AML-193 (cell line): Measurements from ENCODE around the gene PGLYRP1.

ENCODE experiments used
- DNase-seq, 2 experiments: peaks; one replicate each; lab custom pipeline; 2025; lab: John Stamatoyannopoulos, UW

The PGLYRP1 gene, protein sequence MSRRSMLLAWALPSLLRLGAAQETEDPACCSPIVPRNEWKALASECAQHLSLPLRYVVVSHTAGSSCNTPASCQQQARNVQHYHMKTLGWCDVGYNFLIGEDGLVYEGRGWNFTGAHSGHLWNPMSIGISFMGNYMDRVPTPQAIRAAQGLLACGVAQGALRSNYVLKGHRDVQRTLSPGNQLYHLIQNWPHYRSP

DNA sequence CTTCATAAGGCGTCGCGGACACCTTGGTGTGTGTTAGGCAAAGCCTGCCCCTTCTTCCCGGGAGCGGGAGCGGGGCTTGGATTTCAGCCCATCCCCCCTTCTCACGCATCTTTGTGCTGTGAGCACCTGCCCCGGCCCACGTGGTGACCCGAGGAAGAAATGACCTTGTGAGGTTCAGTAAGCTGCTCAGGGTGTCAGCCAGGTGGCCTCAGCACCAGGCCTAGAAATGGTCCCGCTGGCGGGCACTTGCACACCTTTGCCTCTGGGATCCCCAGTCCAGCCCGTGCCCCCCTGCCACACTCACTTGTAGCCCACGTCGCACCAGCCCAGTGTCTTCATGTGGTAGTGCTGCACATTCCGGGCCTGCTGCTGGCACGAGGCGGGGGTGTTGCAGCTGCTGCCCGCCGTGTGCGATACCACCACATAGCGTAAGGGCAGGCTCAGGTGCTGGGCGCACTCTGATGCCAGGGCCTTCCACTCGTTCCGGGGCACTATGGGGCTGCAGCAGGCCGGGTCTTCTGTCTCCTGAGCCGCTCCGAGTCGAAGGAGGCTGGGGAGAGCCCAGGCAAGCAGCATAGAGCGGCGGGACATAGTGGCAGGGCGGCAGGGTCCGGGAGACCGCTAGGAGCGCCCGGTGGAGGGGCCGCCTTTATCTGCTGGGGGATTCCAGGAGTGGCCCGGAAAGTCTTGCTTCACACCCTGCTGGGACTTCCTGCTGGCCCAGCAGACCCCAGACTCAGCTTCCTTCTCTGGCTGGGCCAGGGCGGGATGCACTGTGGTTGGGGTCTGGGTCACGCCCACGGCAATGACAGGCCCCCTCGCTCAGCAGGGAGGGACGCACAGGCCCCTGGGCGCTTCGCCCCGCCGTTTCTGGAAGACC is at the start of gene PGLYRP1:
Gene PGLYRP1 (minus strand): TSS at position 623 of the 880 bp plus-strand sequence. CDS start 32 bp downstream, at position 591.
- DNase-seq = no peak

DNA sequence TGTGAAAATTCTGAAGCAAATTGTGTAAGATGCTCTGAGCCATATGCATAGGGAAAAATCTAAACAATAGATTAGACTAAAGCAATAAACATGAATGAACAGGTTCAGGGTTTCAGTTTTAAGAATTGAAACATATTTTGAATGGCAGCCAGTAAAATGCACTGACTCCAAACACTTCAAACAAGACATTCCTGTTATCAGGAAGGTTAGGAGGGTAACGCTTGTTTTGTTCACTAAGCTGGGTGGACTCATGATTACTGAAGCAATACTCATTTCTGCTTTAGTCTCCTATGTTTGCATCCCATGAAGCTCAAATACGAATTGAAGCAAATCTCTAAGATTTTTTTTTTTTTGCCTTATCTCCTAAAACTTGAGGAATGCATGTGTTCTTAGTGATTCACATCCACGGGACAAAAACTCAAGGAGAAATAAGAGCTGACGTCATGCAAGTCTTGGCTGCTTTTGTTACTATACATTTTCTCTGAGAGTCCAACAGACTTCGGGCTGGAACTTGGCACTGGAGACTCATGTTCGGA is 47.0 kb upstream of the PGLYRP1 start:
- DNase-seq = no peak

DNA sequence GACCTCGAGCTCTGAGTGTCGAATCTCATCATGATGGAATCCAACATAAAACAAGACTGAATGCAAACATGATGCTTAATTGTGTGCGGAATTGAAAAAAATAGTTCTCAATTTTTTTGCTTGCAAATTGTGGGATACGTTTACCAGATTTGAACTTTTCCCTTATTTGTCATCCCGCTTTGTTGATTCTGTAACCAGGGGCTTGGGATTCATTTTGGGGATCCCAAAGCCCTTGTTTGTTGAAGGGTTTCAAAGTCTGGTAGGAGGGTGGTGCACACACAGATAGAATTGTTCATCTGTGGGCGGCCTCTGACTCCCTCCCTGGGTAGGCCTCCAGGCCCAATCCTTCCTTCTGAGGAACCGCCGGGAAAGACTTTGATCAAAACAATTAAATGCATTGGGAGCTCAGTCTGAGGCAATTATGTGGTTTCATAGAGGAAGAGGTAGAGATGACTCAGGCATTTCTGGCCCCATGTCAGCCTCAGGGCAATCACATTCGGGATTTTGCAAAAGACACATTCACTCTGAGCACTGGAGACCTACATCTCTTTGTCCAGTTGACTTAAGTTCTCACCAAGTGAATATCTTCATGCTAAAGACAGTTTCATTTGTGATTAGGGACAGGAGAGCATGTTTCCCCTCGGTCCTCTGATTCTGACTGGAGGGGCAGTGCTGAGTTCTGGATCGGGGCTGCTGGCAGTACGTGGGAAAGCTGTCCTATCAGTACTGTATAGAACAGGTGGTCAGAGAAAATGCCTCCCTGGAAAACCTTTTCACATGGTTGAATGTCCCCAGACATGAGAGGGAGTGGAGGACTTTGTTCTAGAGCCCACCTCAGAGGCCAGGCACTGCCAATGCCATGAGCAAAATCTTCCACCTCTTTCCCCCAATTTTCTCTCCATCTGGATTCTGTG is 45.7 kb upstream of the PGLYRP1 start:
- DNase-seq = peak; percentile 44

DNA sequence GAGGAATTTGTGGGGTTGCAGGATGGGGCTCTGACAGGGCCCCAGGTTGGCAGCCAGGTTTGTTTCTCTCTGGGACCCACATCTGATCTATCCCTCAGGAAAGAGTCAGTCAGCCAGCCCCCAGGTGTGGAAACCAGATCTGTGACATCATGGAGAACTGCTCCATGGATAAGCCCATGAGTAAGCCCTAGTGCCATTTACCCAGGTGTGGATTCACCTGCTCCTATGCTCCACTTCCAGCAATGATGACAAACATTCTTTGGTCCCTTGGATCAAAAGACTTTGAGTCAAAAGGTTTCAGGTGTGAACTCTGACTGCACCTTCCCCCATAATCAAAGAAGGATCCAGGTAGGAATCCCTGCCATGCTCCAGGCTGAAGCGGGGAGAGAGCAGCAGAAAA is 44.8 kb upstream of the PGLYRP1 start:
- no peak for DNase-seq

DNA sequence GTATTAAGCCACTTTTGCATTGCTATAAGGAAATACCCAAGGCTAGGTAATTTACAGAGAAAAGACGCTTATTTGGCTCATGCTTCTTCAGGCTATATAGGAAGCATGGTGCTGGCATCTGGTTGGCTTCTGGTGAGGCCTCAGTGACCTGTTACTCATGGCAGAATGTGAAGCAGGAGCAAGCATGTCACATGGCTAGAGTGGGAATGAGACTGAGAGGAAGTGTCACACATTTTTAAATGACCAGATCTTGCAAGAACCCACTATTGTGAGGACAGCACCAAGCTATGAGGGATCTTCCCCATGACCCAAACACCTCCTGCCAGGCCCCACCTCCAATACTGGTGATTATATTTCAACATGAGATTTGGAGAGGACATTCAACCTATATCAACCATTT is 43.6 kb upstream of the PGLYRP1 start:
- no peak for DNase-seq

DNA sequence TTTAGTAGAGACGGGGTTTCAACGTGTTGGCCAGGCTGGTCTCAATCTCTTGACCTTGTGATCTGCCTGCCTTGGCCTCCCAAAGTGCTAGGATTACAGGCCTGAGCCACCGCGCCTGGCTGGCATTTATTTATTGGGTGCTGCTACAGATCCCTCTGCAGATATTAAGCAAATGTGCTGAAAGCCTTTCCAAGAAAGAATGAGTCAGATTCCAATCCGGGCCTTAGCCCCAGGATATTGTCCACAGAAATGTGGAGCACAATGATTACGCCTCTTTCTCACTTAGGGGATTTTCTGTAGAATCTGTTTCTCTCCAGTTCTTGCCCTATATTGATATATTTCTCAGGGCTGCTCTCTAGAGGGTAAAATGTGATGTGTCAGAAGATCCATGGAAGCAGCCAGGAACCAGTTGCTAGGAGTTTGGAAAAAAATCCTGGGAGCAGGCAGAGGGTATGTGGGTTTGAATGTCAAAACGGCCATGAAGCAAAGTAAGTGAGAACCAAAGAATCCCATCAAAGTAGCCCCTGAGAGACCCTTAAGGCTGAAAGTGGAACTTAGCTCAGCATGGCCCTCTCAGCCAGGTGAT is 42.7 kb upstream of the PGLYRP1 start:
- no peak for DNase-seq

DNA sequence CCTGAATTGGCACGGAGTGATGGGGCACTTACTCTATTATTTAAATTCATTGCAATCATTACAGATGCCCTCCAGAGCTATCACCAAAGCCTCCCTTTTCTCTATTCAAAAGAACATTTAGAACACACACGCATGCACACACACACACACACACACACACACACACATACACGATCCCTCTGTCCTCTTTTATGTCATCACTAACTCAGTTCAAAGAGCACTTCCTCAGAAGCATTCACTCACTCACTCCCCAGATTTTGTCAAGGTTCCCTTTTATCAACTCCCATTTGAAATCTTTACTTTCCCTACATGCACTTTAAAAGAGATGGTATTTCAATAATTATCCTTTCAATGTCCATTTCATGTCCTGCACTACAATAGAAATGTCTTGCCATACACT is 40.3 kb upstream of the PGLYRP1 start:
- DNase-seq = no peak

DNA sequence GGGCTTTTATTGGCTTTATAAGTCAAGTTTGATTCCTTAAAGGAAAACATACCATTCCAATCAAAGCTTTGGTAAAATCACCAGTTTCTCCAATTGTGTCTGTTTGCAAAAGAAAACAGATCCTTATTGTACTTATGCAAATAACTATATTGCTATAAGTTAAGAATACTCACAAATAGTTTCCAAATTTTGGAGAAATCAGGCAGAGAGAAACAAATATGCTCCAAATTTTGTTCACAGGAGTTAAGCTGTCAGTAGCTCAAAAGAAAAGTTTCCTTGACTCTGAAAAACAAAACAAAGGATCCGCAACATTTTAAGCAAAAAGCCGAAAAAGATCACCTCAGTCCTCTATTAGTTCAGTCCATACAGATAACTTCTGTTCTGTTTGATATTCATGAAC is 37.2 kb upstream of the PGLYRP1 start:
- DNase-seq = no peak

DNA sequence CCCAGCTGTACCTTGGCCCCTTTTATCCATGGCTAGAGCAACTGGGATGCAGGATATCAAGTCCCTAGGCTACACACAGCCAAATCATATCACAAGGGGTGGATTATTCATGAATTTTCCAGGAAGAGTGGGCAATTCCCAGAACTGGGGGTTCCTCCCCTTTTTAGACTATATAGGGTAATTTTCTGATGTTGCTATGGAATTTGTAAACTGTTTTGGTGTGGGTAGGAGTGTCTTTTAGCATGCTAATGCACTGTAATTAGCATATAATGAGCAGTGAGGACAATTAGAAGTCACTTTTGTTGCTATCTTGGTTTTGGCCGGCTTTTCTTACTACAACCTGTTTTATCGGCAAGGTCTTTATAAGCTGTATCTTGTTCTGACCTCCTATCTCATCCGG is 35.9 kb upstream of the PGLYRP1 start:
- no peak for DNase-seq

DNA sequence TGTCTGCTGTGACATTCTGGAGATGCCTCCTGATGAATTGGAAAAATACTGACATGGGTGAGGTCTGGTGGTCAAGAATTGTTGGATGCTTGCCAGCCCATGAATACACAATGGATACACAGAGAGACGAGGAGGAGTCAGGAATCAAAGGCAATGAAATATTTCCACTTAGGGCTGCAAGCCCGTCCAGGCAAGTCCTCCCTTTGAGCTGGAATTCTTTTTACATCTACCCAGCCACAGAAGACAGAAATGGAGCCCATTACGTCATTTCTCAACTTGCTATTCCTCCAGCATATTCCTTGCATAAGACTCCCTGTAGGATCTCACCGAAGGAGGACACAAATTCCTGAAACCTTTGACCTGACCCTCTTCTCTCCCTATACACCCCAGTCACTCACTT is 33.7 kb upstream of the PGLYRP1 start:
- no peak for DNase-seq

DNA sequence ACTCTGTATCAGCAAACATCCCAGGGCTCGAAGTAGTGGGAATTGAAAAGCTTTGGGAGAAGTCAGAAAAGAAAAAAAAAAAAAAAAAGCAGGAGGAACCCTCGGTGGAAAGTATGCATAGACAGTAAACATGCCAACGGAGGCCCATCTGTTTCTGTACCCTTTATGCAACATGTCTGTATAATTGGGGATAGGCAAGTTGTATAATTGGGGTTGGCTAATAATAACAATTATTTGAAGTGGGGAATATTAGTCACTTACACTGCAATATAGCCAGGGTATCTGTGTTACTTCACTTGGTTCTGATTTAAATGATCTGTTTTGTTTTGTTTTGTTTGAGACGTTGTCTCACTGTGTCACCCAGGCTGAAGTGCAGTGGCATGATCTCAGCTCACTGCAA is 30.0 kb upstream of the PGLYRP1 start:
- no peak for DNase-seq

DNA sequence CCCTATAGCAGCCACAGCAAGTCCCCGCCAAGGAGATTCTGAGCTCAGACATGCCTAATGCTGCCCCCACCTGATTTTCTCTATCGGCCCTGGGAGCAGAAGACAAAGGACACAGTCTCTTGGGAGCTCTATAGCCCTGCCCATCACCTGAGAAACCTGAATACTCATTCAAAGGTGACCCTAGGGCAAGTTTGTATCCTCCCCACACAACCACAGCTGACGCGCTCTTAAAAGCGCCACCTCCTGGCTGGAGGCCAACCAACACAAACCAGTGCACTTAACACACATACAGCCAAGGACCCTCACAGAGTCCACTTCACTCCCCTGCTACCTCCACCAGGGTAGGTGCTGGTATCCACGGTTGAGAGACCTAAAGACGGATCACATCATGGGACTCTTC is 26.7 kb upstream of the PGLYRP1 start:
- DNase-seq = no peak

DNA sequence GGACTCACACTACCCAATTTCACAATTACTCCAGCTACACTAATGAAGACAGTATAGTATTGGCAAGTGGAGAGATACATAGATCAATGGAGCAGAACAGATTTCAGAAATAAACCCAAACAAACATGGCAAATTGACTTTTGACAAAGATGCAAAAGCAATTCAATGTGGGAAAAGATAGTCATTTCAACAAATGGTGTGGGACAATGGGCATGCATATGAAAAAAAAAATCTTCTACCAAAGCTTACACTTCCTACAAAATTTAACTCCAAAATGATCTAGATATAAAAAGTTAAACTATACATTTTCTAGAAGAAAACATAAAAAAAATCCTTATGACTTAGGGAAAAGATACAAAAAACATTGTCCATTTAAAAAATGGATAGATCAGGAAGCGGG is 20.7 kb upstream of the PGLYRP1 start:
- no peak for DNase-seq

DNA sequence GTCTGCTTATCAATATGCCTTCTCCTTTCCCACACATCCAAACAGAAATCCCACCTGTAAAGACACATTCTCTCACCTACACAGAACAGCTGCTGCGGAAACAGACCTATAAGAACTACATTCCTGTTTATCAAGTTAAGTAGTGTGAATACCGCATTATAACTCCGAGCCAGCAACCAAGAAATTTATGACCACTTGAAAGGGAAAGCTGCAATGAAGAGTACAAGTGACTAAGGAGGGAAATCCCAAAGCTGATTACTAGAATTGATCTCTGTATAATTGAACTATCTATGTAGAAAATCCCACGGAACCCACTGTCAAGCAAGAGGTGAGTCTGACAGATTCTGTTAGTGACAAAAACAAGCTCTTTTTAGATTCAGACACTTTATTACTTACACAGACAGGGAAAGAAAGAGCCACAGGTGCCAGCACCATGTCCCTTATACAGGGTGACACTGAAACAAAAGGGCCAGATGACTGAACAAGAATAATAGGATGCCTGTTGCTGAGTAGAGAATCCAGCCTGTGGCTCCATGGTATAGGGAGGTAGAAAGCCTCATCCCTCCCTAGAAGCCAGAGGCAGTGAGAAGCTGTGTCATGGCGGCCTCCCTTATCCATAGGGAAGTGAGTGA is 19.5 kb upstream of the PGLYRP1 start:
- no peak for DNase-seq

DNA sequence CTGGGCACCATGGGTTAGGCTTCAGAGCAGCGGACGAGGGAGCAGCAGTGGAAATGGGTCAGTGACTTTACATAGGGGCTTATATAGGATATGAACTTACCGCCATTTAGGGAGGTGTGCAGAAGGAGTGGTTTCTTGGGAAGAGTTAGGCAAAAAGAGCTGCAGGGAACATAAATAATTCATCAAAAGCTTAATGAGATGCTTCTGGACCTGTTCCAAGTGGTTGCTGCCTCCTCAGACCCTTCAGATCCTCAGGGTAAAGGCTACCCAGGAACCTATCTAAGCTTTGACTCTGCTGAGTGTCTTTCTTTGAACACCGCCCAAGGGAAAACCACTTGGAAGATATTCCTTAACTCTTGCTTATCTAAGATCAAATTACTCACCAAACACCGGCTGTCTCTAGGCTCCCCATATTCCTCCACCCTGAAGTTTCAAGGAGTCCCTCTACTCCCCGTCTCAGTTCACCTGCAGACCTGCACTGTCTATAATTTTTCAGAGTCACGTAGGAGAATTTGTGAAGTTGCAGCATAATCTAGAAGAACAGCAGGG is 18.2 kb upstream of the PGLYRP1 start, which contains the start of gene IGFL4:
Gene IGFL4 (minus strand): TSS at position 51 of the 549 bp plus-strand sequence. CDS start 40 bp downstream, at position 11.
- no peak for DNase-seq

DNA sequence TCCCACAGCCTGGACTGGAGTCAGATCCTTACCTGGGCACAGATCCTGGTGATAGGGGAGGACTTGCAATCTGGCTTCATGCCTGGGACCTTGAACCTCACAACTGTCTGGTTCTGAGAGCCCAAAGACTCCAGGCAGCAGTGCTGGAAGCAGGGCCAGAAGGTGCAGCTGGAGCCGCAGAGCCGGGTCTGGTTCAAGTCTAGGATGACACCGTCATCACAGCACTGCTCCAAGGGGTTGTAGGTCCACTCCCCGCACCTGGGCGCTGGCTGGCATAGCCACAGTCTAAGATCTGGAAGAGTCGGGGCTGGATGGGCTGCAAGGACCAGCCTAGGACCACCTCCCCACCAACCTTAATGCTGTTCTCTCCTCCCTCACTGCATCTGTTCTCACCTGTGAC is 17.3 kb upstream of the PGLYRP1 start:
- no peak for DNase-seq

DNA sequence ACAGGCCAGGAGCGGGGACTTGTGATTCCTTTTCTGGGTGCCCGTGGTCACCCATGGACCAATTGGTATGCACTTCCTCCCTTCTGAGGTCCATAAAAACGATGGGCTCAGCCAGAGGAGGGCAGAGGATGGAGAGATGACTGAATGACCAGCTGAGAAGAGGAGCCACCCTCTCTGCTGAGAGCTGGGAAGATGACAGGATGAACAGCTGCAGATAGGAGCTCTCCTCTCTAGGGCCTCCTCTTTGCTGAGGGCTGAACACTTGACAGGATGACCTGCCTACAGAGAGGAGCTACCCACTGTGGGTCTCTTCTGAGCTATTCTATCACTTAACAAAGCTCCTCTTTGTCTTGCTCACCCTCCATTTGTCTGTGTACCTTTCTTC is 13.9 kb upstream of the PGLYRP1 start:
- no peak for DNase-seq

DNA sequence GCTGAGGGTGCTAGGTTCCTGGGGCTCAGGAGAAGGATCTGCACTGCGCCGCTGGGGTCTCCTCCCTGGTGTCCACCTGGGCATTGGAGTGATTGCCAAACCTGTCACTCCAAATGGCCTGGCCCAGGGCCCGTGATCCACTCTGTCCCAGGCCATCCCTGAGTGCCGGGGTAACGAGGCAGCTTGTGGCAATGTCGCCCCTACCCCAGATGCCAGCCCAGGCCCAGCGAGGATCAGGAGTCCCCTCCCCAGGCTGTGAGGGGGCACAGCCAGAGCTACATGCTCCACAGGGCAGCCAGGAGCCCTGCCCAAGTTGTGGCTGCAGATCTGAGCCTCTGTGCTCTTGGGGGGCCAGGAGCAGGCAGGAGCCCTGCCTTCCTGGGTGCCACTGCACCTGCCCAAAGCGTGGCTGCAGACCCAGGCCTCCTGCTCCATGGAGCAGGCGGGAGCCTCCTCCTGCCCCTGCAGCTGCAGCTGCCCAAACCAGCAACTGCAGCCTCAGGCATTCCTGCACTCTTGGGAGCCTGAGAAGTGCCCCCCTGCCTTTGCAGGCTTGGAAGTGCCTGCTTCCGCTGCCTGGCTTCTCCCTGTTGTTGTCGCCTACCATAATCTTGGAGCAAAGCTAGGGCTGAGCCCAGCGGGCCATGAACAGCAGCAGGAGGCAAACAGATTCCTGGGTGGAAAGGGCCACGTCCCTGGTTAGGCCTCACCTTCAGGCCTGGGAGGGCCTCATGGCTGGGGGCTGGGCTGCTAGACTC is 13.3 kb upstream of the PGLYRP1 start:
- no peak for DNase-seq

DNA sequence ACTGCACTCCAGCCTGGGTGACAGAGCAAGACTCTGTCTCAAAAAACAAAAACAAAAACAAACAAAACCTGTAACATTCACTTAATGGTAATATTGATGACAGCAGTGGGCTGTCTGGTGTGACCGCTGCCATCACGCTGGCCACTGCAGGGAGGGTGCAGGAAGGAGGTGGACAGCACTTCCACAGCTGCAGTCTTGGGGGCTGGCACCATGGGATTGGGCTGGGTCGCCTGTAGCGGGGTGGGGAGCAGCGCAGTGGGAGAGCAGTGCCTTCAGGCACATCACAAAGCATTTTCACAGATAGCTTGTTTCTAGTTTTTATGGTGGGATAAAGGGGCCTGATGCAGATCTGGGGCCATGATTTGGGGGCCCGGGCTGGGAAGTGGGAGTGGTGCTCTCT is 12.7 kb upstream of the PGLYRP1 start:
- no peak for DNase-seq

DNA sequence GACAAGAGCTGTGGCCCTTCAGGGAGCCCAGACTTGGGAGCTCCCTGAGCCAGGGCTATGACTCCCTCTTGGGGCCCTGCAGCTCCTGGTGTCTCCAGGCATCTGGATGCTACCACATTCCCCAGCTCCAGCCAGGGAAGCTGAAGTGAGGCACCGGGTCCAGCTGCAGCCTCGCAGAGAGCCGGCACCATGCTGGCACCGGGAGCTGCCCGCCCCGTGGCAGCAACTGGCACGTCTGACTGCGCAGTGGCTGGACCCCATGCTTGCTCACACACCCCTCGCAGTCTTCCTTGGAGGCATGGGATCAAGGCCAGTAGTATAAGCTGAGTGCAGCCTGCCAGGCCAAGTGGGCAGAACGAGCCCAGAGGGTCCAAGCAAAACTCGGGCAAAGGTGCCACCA is 10.5 kb upstream of the PGLYRP1 start:
- no peak for DNase-seq
